Measurements from ENCODE around the gene DCPS.
"Not testable (repeated sequence)": the region's sequence is repeated elsewhere in the genome, so short reads cannot be mapped to it uniquely, and the experiment has no call there.

The DCPS gene

DNA sequence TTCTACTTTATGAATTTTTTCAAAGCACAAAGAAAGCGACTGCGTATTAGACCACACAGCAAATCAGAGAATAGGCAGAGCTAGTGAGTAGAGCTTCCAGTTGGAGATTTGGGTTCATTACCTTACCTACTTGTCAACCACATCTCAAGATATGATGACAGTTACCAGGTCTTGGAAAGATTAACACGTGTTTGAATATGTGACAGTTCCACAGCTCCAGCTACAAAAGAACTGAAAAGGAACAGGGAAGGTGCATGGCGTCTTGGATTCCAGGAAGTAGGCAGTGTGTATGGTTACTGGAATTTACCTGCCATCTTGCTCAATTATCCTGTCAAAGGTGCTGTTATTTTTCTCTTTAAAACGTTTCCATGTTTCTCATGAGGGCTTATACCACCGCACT, 15.6 kb upstream of the DCPS start:
- no peak for DNase-seq (ENCODE audit: low read depth, low spot score)

DNA sequence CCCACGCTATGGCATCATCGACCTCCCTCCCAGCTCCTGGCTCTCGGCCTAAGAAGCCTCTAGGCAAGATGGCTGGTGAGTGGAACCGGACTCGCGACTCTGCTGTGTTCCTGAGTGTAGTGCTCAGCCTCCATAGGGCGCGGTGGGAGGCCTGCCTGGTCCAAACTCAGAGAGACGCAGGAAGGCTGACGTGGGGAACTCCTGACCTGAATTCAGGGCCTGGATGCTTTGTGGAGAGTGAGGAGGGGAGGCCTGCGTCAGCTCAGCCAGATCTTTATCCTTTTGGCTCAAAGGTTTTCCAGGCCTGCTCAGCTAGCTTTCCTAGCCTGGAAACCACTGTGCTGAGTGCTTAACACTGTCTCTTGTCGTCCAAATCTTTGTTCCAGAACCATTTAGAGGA, 13.0 kb upstream of the DCPS start:
- no peak for DNase-seq (ENCODE audit: low read depth, low spot score)

DNA sequence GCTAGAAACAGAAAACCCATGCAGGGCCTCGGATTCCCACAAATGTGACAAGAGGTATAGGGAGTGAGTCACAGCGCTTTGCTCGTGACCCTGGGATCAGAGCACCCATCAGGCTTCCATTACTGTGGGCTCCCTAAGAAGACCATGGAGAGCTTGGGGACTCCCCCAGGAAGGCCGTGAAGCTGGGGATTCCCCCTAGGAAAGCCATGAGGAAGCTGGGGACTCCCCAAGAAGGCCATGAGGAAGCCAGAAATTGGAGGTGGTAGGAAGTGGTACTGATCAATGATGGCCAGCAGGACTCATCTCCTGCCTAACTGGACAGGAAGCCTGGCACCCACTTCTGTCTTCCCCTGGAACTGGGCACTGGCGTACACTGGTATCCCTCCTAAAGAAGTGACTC, 10.1 kb upstream of the DCPS start:
- no peak for DNase-seq (ENCODE audit: low read depth, low spot score)

DNA sequence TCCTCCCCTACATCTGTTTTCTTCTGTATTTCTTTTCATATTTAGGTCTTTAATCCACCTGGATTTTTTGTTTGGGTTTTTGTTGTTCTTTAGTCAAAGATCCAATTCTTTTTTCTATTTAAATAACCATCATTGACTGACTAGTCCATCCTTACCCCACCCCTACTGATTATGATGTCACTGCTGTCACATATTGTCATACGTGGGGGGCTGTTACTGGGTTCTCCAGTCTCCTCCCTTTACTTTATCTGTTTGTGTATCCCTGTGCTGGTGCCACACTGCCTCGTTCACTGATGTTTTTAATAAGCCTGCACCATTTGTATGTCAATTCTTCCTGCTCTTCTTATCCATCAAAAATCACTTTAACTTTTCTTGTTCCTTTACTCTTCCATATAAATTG, 6.9 kb upstream of the DCPS start:
- DNase-seq (ENCODE audit: low read depth, low spot score): no peak

DNA sequence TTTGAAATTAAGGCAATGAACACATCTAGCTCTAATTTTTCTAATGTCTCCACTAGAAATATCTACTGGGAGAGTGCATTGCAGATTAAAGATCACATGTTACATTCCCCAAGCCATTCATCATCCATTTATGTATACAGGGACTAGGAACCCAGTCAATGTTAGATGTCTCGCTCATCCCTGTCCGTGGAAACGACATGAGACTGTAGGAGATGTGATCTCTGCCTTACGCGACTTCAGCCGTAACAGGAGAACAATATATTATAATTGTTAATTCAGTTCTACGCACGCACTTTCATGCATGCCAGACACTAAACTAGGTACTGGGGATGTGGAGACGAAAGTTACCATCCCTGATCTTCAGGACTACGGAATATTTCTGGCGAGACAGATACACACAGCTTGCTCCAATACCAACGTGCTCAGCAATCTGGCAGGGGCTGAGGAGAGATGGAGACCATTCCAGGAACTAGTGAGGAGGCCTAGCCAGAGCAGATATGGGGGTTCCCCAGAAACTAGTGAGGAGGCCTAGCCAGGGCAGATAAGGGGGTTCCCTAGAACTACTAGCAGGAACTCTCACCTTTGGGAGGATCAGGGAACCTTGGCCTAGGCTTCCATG, 706 bp downstream of the DCPS start:
- no peak for DNase-seq (ENCODE audit: low read depth, low spot score)

DNA sequence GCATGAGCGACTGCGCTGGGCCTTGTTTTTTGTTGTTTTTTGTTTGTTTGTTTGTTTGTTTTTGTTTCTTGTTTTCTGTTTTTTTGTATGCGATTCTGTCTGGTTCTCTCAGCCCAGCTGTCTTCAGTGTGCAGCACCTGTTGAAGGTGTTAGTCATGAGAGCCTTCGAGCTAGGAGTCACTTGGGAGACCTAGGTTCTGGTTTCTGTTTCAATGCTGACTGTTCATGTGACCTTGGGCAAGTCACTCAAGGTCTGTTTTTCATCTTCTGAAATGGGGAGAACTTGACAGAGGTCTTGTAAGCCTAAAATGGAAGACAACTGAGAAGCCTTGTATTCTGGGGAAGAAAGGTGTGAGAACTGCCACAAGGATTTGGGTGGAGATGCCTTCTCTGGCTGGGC, 1.8 kb downstream of the DCPS start:
- no peak for DNase-seq (ENCODE audit: low read depth, low spot score)

DNA sequence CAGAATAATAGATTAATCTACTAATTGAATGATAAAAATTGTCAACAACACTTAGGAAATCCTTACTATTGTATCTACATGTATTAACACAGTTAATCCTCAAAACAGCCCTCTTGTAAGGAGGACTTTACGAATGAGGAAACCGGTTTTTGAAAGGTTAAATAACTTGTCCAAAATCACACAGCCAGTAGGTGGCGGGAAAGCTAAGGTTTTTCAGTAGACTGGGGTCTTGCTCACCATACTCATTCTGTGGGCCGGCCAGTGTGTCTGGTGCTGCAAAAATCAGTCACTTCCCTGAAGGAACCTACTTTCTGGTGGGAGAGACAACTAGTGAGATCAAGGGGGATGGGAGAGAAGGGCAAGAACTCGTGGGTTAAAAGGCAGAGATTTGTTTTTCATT, 3.8 kb downstream of the DCPS start:
- peak; percentile 62 for DNase-seq (ENCODE audit: low read depth, low spot score)

DNA sequence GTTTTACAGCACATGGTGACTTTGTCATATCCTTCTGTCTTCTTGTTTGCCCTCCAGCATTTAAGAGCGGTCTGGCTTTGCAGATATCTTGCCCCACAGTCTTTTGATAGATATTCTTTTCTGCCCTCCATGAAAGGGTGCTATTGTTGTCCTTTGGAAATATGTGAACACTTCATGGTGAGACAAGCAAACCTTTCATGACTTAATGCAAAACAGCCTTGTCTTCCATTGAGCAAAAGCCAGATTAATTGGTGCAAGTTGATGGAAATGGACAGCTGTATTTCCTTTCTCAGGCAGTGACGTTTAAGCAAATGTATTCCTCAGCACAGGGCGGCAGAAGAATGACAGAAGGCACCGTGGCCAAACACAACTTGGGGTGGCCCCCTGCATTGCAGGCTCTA, 4.4 kb downstream of the DCPS start:
- DNase-seq (ENCODE audit: low read depth, low spot score): peak; percentile 17

DNA sequence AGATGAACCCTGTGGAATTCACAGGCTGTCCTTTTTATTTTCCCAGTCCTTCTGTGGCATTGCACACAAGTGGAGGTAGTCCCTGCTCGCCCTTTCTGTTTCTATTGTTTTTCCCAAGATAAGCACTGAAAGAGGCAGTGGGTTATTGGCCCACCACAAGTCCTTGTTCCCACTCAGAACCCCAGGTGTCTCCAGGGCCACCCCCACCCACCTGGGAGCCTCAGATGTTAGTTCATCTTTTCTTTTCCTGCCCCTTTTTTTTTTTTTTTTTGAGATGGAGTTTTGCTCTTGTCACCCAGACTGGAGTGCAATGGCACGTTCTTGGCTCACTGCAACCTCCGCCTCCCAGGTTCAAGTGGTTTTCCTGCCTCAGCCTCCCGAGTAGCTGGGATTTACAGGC, 4.9 kb downstream of the DCPS start:
- not testable (repeated sequence) for DNase-seq (ENCODE audit: low read depth, low spot score)

DNA sequence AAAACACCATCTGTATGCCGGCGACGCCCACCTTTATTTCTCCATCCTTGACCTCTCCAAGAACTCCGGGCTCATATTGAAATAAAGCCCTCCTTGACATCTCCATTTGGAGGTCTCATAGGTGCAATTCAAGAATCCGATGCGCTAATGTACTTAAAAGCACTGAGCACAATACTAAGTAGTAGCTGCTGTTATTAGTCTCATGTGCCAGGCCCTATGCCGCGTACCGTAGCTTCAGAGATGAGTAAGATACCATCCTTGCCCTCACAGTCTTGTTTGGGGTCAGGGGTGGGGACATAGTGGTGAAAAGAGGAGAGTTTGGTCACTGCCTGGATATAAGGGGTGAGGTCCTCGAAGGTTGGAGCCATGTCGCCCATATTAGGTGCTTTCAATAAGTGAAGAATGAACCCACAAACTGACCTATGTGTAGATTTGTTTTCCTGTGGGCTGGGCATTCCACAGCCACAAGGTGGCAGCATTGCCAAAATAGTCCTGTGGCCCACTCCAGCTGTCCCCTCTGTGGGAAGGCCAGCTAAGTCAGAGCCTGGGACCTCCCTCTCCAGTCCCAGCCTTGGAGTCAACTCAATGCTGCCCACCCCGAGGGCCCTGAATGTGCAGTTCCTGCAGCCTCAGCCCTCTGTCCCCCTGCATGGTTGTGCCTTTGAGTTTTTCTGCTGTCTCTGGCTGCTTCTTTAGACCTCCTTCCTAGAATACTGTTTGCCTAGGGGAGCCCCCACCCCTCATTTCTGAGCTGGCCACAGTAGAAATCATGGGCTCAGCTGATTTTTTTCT, 6.5 kb downstream of the DCPS start:
- DNase-seq (ENCODE audit: low read depth, low spot score): peak; percentile 86

DNA sequence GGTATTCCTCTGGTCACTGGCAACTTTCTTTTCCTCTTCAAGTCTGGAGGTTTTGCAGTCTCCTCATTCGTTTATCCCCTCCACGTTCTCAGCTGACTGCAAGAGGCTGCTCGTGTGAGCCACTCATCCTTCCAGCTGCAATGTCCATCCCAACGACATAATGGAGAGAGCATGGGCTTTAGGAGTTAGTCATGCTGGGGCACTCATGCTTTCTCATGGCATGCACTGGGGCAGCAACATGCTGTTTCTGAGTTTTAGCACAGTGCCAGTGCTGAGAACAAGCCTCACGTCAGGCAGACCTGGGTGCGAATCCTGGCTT, 7.1 kb downstream of the DCPS start:
- no peak for DNase-seq (ENCODE audit: low read depth, low spot score)

DNA sequence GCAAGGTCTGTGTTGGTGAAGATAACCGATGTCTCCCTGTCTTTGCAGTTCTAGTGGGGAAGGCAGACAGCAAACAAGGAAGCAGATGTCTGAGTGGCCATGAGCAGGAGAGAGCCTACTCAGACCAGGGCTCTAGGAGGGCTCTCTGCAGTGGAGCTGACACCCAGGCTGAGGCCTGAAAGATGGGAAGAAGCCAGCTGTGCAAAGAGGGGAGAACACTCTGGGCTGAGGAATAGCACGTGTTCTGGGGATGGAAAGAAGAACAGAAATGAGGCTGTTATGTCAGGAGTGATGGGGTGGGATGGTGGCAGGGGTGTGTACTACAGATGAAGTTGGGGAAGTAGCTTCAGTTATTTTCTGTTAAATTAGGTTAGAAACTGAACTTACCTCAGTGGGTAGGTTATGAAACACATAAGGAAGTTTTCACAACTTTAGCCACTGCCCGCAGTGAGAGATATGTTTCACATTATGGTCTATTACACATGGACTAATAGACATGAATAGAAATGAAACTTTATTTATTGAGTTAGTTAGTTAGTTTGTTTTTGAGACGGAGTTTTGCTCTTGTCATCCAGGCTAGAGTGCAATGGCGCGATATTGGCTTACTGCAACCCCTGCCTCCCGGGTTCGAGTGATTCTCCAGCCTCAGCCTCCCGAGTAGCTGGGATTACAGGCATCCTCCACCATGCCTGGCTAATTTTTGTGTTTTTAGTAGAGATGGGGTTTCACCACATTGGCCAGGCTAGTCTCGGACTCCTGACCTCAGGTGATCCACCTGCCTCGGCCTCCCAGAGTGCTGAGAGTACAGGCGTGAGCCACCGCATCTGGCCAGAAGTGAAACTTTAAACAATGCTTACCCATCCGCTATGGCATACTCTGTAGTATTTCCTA, 7.8 kb downstream of the DCPS start:
- DNase-seq (ENCODE audit: low read depth, low spot score): no peak

DNA sequence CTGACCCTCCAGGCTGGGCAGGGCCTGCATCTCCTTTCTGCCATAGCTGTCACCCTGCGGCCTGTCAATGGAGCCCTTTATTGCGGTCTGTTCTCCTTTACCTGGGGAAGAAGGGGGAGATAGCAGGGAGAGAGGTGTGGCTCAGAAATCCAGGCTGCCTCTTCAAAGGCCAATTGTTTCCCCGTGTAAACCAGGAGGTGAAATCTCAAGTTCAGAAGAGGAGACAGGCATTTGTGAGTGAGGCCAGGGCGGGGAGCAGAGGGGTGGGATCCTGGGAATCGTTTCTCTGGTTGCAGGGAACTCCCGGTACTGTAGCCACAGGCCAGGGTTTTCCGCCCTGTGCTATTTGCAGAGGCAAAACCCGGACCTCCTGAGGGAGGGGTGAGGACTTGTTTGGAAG, 9.1 kb downstream of the DCPS start:
- no peak for DNase-seq (ENCODE audit: low read depth, low spot score)

DNA sequence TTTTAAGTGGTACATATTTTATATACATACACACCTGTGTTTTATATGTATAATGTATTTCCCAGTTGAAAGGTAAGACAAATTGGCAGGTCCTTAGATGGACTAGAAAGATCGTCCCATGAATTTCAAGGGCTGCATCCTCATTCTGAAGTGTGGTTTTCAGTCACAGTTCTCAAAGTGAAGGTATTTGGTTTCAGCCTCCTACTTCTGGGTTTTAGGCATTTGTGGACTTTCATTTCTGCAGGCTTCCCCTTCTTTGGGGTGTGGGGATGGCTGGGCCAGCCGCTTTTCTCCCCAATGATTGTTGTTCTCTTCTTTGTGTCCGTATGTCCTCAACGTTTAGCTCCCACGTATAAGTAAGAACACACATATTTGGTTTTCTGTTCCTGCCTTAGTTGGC, 10.0 kb downstream of the DCPS start:
- DNase-seq (ENCODE audit: low read depth, low spot score): no peak

DNA sequence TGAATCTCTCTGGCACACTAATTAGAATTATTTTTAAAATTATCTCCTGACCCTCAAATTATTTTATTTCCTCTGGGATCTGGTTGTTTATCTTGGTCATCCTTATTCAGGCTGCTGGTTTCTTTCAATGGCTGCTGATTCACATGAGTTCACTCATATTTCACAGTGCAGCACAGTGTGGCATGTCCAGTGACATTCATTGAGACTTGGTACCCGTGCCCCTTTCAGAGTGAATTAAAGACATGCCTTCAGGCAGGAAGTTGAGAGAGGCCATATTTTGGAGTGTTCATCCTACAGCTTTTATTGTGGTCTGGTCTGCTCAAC, 13.5 kb downstream of the DCPS start:
- DNase-seq (ENCODE audit: low read depth, low spot score): no peak

DNA sequence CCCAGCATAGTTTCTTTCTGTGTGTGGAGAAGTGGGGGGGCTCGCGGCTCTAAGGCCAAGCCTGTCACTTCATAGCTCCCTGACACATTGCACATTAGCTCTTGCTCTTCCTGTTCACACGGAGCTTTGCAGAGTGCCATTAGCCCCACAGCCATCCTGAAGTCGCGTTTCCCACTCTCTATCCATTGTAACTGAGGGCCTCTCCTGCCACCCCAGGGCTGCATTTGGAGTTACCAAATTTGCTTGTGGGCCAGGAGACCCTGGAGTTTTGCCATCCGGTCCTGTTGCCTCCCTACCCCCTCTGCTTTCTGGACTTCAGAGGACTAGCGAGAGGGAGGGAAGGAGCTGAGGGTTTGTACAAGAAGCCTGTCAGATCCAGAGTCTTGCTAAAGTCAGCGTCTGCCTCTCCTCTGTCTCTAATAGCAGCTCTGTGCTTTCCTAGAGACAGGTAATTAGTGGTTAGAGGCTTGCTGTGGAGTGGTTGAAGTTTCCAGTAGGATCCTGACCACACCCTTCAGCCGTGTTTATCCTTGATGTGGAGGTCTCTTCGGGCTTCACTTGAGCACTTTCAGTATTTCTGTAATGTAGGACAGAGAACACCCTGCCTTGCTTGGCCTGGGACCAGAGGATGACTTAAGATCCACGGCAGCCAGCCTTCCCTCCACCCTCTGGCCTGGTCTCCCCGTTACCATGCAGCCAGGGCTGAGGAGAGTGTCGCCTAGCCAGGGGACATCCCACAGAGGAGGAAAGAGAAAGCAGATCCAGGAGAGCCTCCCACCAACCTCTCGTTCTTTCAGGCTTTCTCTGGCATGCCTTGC, 14.1 kb downstream of the DCPS start:
- peak; percentile 81 for DNase-seq (ENCODE audit: low read depth, low spot score)

DNA sequence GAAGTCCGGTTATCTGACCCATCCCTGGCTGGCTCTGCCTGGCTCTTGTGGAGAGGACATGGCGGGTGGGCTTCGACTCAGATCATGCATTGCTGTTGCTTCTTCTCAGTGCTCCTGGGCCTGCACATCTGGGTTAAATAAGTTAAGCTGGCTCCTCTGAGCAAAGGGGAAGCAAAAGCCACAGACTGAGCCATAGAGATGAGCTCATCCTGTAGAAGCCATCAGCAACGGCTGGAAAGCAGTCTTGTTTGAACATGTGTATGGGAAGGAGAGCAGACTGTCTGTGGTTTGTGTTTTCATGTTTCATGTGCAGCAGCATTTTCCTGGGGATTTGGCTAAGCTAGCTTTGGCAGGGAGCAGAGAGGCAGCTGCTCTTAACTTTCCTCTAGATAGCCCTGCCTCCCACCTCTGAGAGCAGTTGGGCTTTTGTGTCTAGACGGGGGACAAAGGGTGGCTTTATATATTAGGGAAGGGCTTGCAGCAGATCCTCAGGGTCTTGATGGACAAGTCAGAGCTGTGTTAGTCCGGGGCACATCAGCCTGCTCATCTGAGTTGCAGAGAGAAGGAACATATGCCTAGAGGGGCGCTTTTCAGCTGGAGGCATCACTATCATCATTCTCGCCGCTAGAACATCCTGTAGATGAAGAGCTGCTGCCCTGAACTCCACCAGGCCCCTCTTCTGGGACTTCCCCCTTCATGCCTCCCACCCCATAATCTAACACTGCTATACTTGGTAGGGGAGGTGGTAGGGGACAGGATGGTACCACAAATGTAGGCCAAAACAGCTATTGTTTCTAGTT, 14.9 kb downstream of the DCPS start:
- DNase-seq (ENCODE audit: low read depth, low spot score): peak; percentile 81

DNA sequence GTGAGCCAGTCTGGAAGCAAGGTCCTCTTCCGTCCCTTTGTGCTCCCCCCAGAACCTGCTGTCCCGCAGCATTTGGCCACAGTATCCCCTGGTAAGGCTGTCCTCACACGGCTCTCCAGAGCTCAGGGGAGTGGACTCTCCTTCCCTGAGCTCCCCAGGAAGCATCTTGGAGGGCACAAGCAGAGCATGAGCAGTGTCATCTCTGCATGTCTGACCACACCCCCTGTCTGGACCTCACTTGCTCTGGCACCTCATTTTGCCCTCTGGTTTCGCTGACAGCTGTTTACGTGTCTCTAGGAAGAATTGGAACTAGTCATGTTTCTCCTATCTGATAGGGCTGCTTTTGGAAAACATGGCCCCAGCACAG, 15.5 kb downstream of the DCPS start:
- DNase-seq (ENCODE audit: low read depth, low spot score): no peak

DNA sequence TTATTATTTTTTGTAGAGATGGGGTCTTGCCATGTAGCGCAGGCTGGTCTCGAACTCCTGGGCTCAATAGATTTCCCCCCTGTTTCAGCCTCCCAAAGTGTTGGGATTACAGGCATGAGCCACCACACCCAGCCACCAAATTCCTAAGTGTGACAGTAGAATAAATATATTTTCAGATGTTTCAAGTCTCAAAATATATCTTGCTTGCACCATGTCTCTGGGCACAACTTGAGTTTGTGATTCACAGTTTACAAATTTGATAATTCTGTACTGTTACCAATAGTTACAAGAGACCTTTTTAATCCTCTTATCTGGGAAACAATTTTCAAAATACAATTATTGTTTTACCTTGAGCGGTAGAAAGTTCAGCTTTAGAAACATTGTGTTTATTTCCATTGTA, 19.1 kb downstream of the DCPS start:
- DNase-seq (ENCODE audit: low read depth, low spot score): no peak

DNA sequence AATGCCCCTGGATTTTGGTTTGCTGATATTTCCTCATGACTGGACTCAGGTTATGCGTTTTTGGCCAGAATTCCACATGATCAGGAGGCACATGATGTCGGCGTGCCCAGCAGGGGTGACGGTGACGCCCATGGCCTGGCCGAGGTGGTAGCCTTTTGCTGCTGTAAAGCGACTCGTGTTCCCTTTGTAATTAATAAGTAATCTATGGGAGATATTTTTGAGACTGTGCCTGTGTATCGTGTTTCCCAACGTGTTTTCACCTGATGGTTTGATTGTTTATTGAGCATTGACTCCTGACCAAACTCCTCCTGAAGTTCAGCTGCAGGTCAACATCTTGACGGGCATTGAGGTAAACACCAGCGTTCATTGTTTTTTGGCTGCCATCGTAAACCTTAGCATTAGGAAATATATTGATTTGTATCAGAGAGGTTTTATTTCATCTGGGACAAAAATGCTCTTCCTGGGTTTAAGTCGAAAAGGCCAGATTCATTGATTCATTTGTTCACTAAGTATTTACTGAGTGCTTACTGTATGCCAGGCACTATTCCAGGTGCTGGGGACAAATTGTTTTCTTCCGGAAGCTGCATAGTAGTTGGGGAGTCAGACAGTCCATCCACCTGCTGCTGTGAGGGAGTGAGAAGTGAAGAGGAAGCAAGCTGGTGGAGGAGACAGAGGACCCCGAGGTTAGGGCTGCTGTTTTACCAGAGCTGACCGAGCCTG, 23.6 kb downstream of the DCPS start:
- DNase-seq (ENCODE audit: low read depth, low spot score): no peak

DNA sequence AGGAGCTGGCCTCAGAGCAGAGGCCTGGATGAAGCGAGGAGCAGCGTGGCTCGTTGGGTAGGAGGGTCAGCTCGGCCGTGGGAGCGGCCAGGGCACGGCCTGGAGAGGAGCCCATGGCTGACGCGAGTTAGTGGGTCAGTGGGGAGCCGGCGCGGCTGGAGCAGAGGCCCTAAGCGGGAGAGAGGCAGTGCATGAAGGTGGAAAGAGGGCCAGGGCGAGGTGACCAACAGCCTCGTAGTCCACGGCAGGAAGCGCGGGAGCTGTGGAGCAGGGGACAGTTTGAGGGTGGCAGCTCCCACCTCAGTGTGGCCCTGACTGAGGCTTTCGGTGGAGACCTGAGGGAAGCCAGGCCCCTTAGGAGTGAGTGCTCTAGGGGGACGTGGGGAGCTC, 24.1 kb downstream of the DCPS start:
- DNase-seq (ENCODE audit: low read depth, low spot score): no peak

All from astrocyte of the hippocampus (primary cell).